VCaP (cell line): ENCODE results near the gene P2RY10.

Experiments
- H3K27ac ChIP-seq: fragments of 450-650 bp; 2 replicates; pipeline ENCODE4 v1.5.1; 2017
- TF ChIP-seq, protein P1 (sequence below): fragments of 450-650 bp; conservative IDR thresholded peaks from 2 replicates; pipeline ENCODE4 v1.5.1; 2017; ENCODE audit warnings: mild to moderate bottlenecking, moderate library complexity

The P2RY10 gene

GRCh38 chrX:78945186-78945912 is at the start of gene P2RY10:
Gene P2RY10 (plus strand): TSS chrX:78945391. CDS start chrX:78960521, 15,130 bp downstream.
- no peak within 1 kb of the TSS for H3K27ac ChIP-seq
- TF ChIP-seq, protein P1, sequence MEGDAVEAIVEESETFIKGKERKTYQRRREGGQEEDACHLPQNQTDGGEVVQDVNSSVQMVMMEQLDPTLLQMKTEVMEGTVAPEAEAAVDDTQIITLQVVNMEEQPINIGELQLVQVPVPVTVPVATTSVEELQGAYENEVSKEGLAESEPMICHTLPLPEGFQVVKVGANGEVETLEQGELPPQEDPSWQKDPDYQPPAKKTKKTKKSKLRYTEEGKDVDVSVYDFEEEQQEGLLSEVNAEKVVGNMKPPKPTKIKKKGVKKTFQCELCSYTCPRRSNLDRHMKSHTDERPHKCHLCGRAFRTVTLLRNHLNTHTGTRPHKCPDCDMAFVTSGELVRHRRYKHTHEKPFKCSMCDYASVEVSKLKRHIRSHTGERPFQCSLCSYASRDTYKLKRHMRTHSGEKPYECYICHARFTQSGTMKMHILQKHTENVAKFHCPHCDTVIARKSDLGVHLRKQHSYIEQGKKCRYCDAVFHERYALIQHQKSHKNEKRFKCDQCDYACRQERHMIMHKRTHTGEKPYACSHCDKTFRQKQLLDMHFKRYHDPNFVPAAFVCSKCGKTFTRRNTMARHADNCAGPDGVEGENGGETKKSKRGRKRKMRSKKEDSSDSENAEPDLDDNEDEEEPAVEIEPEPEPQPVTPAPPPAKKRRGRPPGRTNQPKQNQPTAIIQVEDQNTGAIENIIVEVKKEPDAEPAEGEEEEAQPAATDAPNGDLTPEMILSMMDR, result no peak

- H3K27ac ChIP-seq, result no peak overlapping the region
- TF ChIP-seq, protein P1, result no peak
Measured at GRCh38 chrX:78922754-78923153, 22.4 kb upstream of the P2RY10 start.

DNA sequence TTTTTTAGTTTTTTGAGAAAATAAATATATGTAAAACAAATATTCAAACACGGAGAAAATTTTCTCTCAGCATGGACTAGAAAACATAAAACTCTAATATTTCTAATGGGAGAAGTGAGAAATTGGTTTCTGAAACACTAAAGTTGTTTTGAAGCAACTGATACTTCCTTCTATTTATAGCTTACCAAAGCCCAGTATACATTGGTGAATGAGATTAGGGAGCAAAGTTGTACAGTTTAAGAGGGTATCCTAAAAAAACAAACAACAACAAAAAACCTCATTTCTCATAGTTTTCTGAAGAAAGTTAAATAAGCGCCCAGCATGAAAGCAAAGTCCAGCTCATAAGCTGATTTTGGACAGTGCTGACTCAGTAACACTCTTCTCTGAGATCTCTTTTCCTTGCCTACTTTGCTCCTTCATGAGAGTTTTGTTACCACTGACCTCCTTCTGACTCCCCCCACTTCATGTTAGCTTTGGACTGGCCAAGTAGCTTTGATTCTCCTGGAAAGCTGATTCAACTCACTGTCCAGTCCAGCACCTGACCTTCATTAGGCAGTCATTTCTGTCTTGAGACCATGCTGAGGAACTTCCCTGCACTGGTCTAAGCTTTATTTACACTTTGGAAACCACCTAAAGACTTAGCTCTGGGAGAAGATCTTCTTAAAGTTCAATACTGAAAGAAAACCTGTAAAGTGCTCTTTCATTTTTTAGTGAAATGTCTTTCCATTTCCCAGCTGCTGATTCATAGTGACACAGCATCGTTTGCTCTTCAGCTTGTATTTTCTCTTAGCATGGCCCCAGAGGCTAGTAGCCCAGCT is 21.8 kb upstream of the P2RY10 start:
- TF ChIP-seq, protein P1, result no peak
- no peak overlapping the region for H3K27ac ChIP-seq

DNA sequence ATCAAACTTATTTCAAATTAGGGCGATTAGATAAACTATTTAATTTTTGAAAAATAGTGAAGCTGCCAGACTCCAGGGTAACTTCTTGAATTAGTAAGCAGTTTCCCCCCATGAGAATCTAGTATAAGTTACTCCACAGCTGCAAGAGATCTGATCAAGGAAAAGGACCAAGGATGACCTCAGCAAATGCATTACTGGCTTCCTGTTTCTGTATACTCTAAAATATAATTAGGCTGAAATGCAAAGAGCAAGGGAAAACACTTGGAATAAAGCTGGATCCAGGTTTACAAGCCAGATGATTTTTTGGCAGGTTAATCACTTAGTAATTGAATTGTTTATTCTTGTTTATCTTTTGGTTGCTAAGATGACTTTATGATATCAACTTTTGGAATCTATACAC is 13.4 kb upstream of the P2RY10 start:
- TF ChIP-seq, protein P1, result no peak
- no peak overlapping the region for H3K27ac ChIP-seq

- TF ChIP-seq, protein P1, result no peak
- no peak overlapping the region for H3K27ac ChIP-seq
Measured at GRCh38 chrX:78934866-78935265, 10.3 kb upstream of the P2RY10 start.

DNA sequence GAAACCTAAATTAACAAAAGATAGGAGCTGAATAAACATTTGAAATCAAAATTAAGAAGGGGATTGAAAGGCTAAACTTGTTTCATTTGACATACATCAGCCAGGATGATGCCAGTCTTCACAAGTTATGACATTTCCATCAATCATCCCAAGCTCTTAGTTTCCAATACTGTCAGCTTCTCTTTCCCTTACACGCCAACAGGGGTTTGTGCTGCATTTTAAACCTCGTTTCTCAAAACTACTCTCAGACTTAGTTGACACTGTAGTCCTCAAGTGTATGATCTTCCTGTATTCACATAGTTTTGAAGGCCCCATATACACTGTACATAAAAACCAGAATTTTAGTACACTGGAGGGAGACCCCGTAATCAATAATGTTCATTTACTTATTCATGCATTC is 840 bp upstream of the P2RY10 start:
- no peak overlapping the region for H3K27ac ChIP-seq

More for the DNA sequence above, 840 bp upstream of the P2RY10 start:
- TF ChIP-seq, protein P1, result no peak
